BLaER1 (cell line): ENCODE measurements around the gene STAG1.
A peak's percentile ranks its signal among the peaks of the same experiment; 100 is the strongest.
"Not testable (repeated sequence)": the region's sequence is repeated elsewhere in the genome, so short reads cannot be mapped to it uniquely, and the experiment has no call there.

Experiments
- H3K27ac ChIP-seq: shearing (Covaris generic); formaldehyde crosslinking; 2 replicates; pipeline ENCODE4 v1.8.1; 2022
- H3K27me3 ChIP-seq: shearing (Covaris generic); formaldehyde crosslinking; 2 replicates; pipeline ENCODE4 v1.8.1; 2022
- H3K36me3 ChIP-seq: shearing (Covaris generic); formaldehyde crosslinking; 2 replicates; pipeline ENCODE4 v1.8.1; 2022
- H3K4me1 ChIP-seq: shearing (Covaris generic); formaldehyde crosslinking; 2 replicates; pipeline ENCODE4 v1.8.1; 2022
- H3K4me2 ChIP-seq: shearing (Covaris generic); formaldehyde crosslinking; 2 replicates; pipeline ENCODE4 v1.8.1; 2022
- H3K4me3 ChIP-seq: shearing (Covaris generic); formaldehyde crosslinking; 2 replicates; pipeline ENCODE4 v1.8.1; 2022
- H3K9ac ChIP-seq: shearing (Covaris generic); formaldehyde crosslinking; 2 replicates; pipeline ENCODE4 v1.8.1; 2022
- H3K9me3 ChIP-seq: shearing (Covaris generic); formaldehyde crosslinking; 2 replicates; pipeline ENCODE4 v1.8.1; 2022
- H4K20me1 ChIP-seq: shearing (Covaris generic); formaldehyde crosslinking; 2 replicates; pipeline ENCODE4 v1.8.1; 2022
- Cebpa-rat ChIP-seq: shearing (Covaris generic); IDR thresholded peaks from 2 replicates; pipeline ENCODE4 v1.8.1; 2022

Gene STAG1

GRCh38 chr3:136772709-136773108 is 20.5 kb upstream of the STAG1 start:
- no peaks in the 10 kb centered on the region for H3K9me3 ChIP-seq
- no peaks in the 10 kb centered on the region for H3K36me3 ChIP-seq
- H3K4me2 ChIP-seq = no peak overlapping the region
- no peak overlapping the region for H3K9ac ChIP-seq
- no peak for TF ChIP-seq Cebpa-rat
- no peaks in the 10 kb centered on the region for H3K27me3 ChIP-seq
- H3K4me1 ChIP-seq = no peaks in the 10 kb centered on the region
- H3K27ac ChIP-seq = no peak overlapping the region
- H3K4me3 ChIP-seq = no peak overlapping the region
- H4K20me1 ChIP-seq = no peaks in the 10 kb centered on the region

GRCh38 chr3:136758160-136759102 is 6.3 kb upstream of the STAG1 start:
- not testable (repeated sequence) for H3K4me3 ChIP-seq, H3K27ac ChIP-seq, H4K20me1 ChIP-seq, H3K9ac ChIP-seq, H3K27me3 ChIP-seq, H3K4me2 ChIP-seq, H3K36me3 ChIP-seq
- H3K4me1 ChIP-seq = peaks cover 11% of the 10 kb centered on the region
- H3K9me3 ChIP-seq = peaks cover 27% of the 10 kb centered on the region

GRCh38 chr3:136755192-136755591 is 3.0 kb upstream of the STAG1 start:
- H3K9me3 ChIP-seq = no peaks in the 10 kb centered on the region
- H3K4me1 ChIP-seq = peaks cover 16% of the 10 kb centered on the region
- no peak overlapping the region for H3K4me2 ChIP-seq
- H3K27ac ChIP-seq = no peak overlapping the region
- H3K36me3 ChIP-seq = no peaks in the 10 kb centered on the region
- no peak overlapping the region for H3K9ac ChIP-seq
- no peak for TF ChIP-seq Cebpa-rat
- no peak overlapping the region for H3K4me3 ChIP-seq
- H3K27me3 ChIP-seq = no peaks in the 10 kb centered on the region
- H4K20me1 ChIP-seq = no peaks in the 10 kb centered on the region; the same call in 1 of the 2 replicates

GRCh38 chr3:136753326-136753939 is 1.3 kb upstream of the STAG1 start:
- Histone ChIP-seq H3K9ac (peak overlapping the region; percentile 97), H3K27ac (peak overlapping the region; percentile 98), H3K36me3 (no peaks in the 10 kb centered on the region), H4K20me1 (peaks cover 10% of the 10 kb centered on the region; the same call in 1 of the 2 replicates), H3K27me3 (no peaks in the 10 kb centered on the region), H3K4me1 (peaks cover 34% of the 10 kb centered on the region), H3K9me3 (no peaks in the 10 kb centered on the region), H3K4me2 (peak overlapping the region; percentile 76), H3K4me3 (peak overlapping the region; percentile 81)
- TF ChIP-seq Cebpa-rat = no peak

GRCh38 chr3:136752422-136753325 is 496 bp upstream of the STAG1 start:
- H3K27ac ChIP-seq = peak overlapping the region; percentile 98
- no peaks in the 10 kb centered on the region for H3K9me3 ChIP-seq
- H3K4me1 ChIP-seq = peaks cover 37% of the 10 kb centered on the region
- no peaks in the 10 kb centered on the region for H3K27me3 ChIP-seq
- H3K9ac ChIP-seq = peak overlapping the region; percentile 99
- H3K4me2 ChIP-seq = peak overlapping the region; percentile 76
- H3K36me3 ChIP-seq = no peaks in the 10 kb centered on the region
- peak overlapping the region; percentile 81 for H3K4me3 ChIP-seq
- peaks cover 10% of the 10 kb centered on the region; the same call in 1 of the 2 replicates for H4K20me1 ChIP-seq
- TF ChIP-seq Cebpa-rat = no peak

- H3K27me3 ChIP-seq = no peaks in the 10 kb centered on the region
- TF ChIP-seq Cebpa-rat = no peak
Observed at GRCh38 chr3:136751316-136752171, 634 bp downstream of the STAG1 start.

GRCh38 chr3:136750897-136751315 is 1.3 kb downstream of the STAG1 start:
- Histone ChIP-seq H3K4me3 (peak overlapping the region; percentile 81), H4K20me1 (peaks cover 27% of the 10 kb centered on the region; the same call in 1 of the 2 replicates), H3K9ac (peak overlapping the region; percentile 99), H3K4me1 (peaks cover 46% of the 10 kb centered on the region), H3K36me3 (no peaks in the 10 kb centered on the region; the same call in 1 of the 2 replicates), H3K4me2 (peak overlapping the region; percentile 92), H3K27me3 (no peaks in the 10 kb centered on the region), H3K27ac (peak overlapping the region; percentile 98), H3K9me3 (no peaks in the 10 kb centered on the region)
- TF ChIP-seq Cebpa-rat = no peak

More at GRCh38 chr3:136751316-136752171, 634 bp downstream of the STAG1 start:
- Histone ChIP-seq H3K4me2 (peak overlapping the region; percentile 92), H3K9me3 (no peaks in the 10 kb centered on the region), H3K9ac (peak overlapping the region; percentile 99), H3K36me3 (no peaks in the 10 kb centered on the region; the same call in 1 of the 2 replicates), H4K20me1 (peaks cover 21% of the 10 kb centered on the region; the same call in 1 of the 2 replicates), H3K27ac (peak overlapping the region; percentile 98), H3K4me1 (peaks cover 40% of the 10 kb centered on the region), H3K4me3 (peak overlapping the region; percentile 81)

GRCh38 chr3:136750209-136750896 is 1.8 kb downstream of the STAG1 start:
- H3K4me2 ChIP-seq = peak overlapping the region; percentile 92
- H3K27ac ChIP-seq = peak overlapping the region; percentile 98
- peak overlapping the region; percentile 81 for H3K4me3 ChIP-seq
- no peak for TF ChIP-seq Cebpa-rat
- peaks cover 32% of the 10 kb centered on the region for H4K20me1 ChIP-seq
- peak overlapping the region; percentile 99 for H3K9ac ChIP-seq
- H3K36me3 ChIP-seq = peaks cover 3% of the 10 kb centered on the region
- H3K4me1 ChIP-seq = peaks cover 51% of the 10 kb centered on the region
- no peaks in the 10 kb centered on the region for H3K27me3 ChIP-seq
- peaks cover 4% of the 10 kb centered on the region for H3K9me3 ChIP-seq

- Histone ChIP-seq H3K36me3 (peaks cover 11% of the 10 kb centered on the region), H4K20me1 (peaks cover 38% of the 10 kb centered on the region), H3K4me1 (peaks cover 51% of the 10 kb centered on the region), H3K9me3 (peaks cover 10% of the 10 kb centered on the region), H3K9ac (peak overlapping the region; percentile 99), H3K4me3 (peak overlapping the region; percentile 81), H3K4me2 (peak overlapping the region; percentile 92), H3K27ac (peak overlapping the region; percentile 98)
- H3K27me3 ChIP-seq = not testable (repeated sequence)
Observed at GRCh38 chr3:136749602-136750001, 2.6 kb downstream of the STAG1 start.
